Pancreas (tissue), 10 donors: ENCODE measurements around the gene TCERG1L. TPM values are rescaled to one million over a fixed set of nuclear protein-coding genes. Genes with fewer than 3 reads are reported as not detected.

ENCODE experiments used
- ATAC-seq, 4 donors: fragments of 200-7000 bp; cut with Tn5 transposase; one replicate each; pipeline versions ENCODE4 v1.8.0 to v1.9.1; 2020; ENCODE audit warnings: mild to moderate bottlenecking in 4 of 4, moderate library complexity in 4 of 4
- DNase-seq, 6 donors: peaks; one replicate each; pipeline ENCODE4 v3.0.0-alpha.2; 2020
- FAIRE-seq: peaks from 2 replicates; lab custom pipeline; 2012; peaks lifted over from hg19 to GRCh38; lab: Jason Lieb, UNC
- H3K27ac ChIP-seq, 4 donors: fragments of 200-600 bp; sonication (generic); 1 replicate in 3 of 4; 2 replicates in 1 of 4; pipeline versions ENCODE4 v1.5.0 to v1.8.0; 2020
- H3K27me3 ChIP-seq, 4 donors: fragments of 200-600 bp; one replicate each; pipeline ENCODE4 v1.8.0; 2021
- H3K36me3 ChIP-seq, 3 donors: fragments of 200-600 bp; sonication (generic) in 1 of 3; one replicate each; pipeline versions ENCODE4 v1.5.0 to v1.8.0; 2020 to 2021
- H3K4me1 ChIP-seq, 3 donors: fragments of 200-600 bp; one replicate each; pipeline ENCODE4 v1.8.0; 2021
- H3K4me3 ChIP-seq, 4 donors: fragments of 200-600 bp; sonication (generic) in 2 of 4; one replicate each; pipeline versions ENCODE4 v1.5.0 to v1.8.0; 2020 to 2021
- H3K9me3 ChIP-seq, 4 donors: fragments of 200-600 bp; one replicate each; pipeline ENCODE4 v1.8.0; 2021
- CTCF ChIP-seq, 4 donors: fragments of 200-600 bp; sonication (generic) in 3 of 4; IDR thresholded peaks; one replicate each; pipeline versions ENCODE4 v1.5.0 to v1.8.0; 2021; ENCODE audit warnings: antibody characterized with exemption in 4 of 4
- WGBS, 2 donors: extraction: QIAGEN DNeasy Blood & Tissue Kit; methylation state at CpG; one replicate each; pipeline ENCODE4 v1.1.7; 2013; 5-methylcytosine and 5-hydroxymethylcytosine counted together
- intact Hi-C, 3 donors: fragments of 100-400 bp; cut with DNase I; formaldehyde crosslinking; loops; one replicate each; pipeline versions ENCODE4 v1.11.1 to v1.14.2; 2022
- polyA plus RNA-seq, 2 donors: library from polyadenylated mRNA; stranded (reverse); fragments of 200-250 nt; gene quantifications; one replicate each; pipeline ENCODE4 v1.2.3, GENCODE V29; 2013
- total RNA-seq, 6 donors: library from RNA; stranded (reverse); fragmentation: NEBNext Ultra II Directional in 4 of 6; extraction: Animal tissue kit (Norgen Biotek cat#: 25700) in 4 of 6; gene quantifications; one replicate each; pipeline versions ENCODE4 v1.2.1 to v1.2.4, GENCODE V29; 2021 to 2023
- donor health status: healthy with polysubstance abuse.
- donor health status: DM: no; HTN: no; CAD: no; lungs with moderate emphysema.
- donor health status: DM: no; HTN: no; CAD: no.
- donor health status: control.
- donor health status: control.
- donor health status: Bipolar disorder and iron deficiency.
- donor health status: DM: yes; HTN: yes; CAD: no.
- donor health status: DM: no; HTN: no; CAD: no.
- donor health status: DM: no; HTN: no; CAD: no.
- donor health status: DM: yes; HTN: yes; CAD: no.

TCERG1L gene
- total and polyA plus RNA-seq, 8 donors, result 0.09 to 1.9 (median 0.40) TPM

- H3K36me3 ChIP-seq, result no peaks in the 10 kb centered on the region
- TF ChIP-seq CTCF (IDR thresholded peaks at IDR 0.05), result no peak
- intact Hi-C loops, result no loop called here
- DNase-seq (peak in 1 of 6 donors; percentile 11), FAIRE-seq (no peak), ATAC-seq (no peak)
- H3K4me1 ChIP-seq, result no peaks in the 10 kb centered on the region
- WGBS, 2 donors, result 67 to 72% methylated on average over 25 of the region's 25 CpGs
- H3K27ac ChIP-seq, result no peak overlapping the region
- H3K9me3 ChIP-seq, result no peaks in the 10 kb centered on the region
- no peak overlapping the region for H3K4me3 ChIP-seq
- H3K27me3 ChIP-seq, result no peaks in the 10 kb centered on the region
Observed at GRCh38 chr10:131131726-131132591, 179.6 kb downstream of the TCERG1L start.

GRCh38 chr10:131130025-131130424, 181.5 kb downstream of the TCERG1L start:
- intact Hi-C loops, result no loop called here
- Histone ChIP-seq H3K27ac (no peak overlapping the region), H3K4me3 (no peak overlapping the region), H3K9me3 (no peaks in the 10 kb centered on the region), H3K36me3 (no peaks in the 10 kb centered on the region), H3K4me1 (no peaks in the 10 kb centered on the region), H3K27me3 (no peaks in the 10 kb centered on the region)
- FAIRE-seq (no peak), DNase-seq (no peak), ATAC-seq (no peak)
- 85 to 87% methylated on average over 7 of the region's 7 CpGs for WGBS, 2 donors
- no peak for TF ChIP-seq CTCF (IDR thresholded peaks at IDR 0.05)

- H3K4me3 ChIP-seq, result no peak overlapping the region
- no peak for ATAC-seq
- WGBS, 2 donors, result 60 to 66% methylated on average over 6 of the region's 6 CpGs
- H3K4me1 ChIP-seq, result no peaks in the 10 kb centered on the region
- no peak overlapping the region for H3K27ac ChIP-seq
- no peaks in the 10 kb centered on the region for H3K9me3 ChIP-seq
- no peak for DNase-seq
- intact Hi-C loops, result no loop called here
- H3K36me3 ChIP-seq, result no peaks in the 10 kb centered on the region
- TF ChIP-seq CTCF (IDR thresholded peaks at IDR 0.05), result no peak
- FAIRE-seq, result no peak
- H3K27me3 ChIP-seq, result no peaks in the 10 kb centered on the region
Observed at GRCh38 chr10:131129544-131129943, 182.0 kb downstream of the TCERG1L start.

GRCh38 chr10:131128731-131129130, 182.8 kb downstream of the TCERG1L start:
- DNase-seq (peak in 1 of 6 donors; percentile 3), ATAC-seq (no peak), FAIRE-seq (no peak)
- intact Hi-C loops, result no loop called here
- WGBS, 2 donors, result 66 to 75% methylated on average over 8 of the region's 8 CpGs
- Histone ChIP-seq H3K9me3 (no peaks in the 10 kb centered on the region), H3K27ac (no peak overlapping the region), H3K4me1 (no peaks in the 10 kb centered on the region), H3K36me3 (no peaks in the 10 kb centered on the region), H3K4me3 (no peak overlapping the region), H3K27me3 (no peaks in the 10 kb centered on the region)
- no peak for TF ChIP-seq CTCF (IDR thresholded peaks at IDR 0.05)

- Histone ChIP-seq H3K9me3 (no peaks in the 10 kb centered on the region), H3K4me1 (no peaks in the 10 kb centered on the region), H3K4me3 (no peak overlapping the region), H3K27me3 (no peaks in the 10 kb centered on the region), H3K27ac (no peak overlapping the region), H3K36me3 (no peaks in the 10 kb centered on the region)
- DNase-seq, result peak in 1 of 6 donors; percentile 55
- TF ChIP-seq CTCF (IDR thresholded peaks at IDR 0.05), result no peak
- intact Hi-C loops, result no loop called here
- no peak for FAIRE-seq
- no peak for ATAC-seq
- WGBS, 2 donors, result 65 to 78% methylated on average over 8 of the region's 8 CpGs
Observed at GRCh38 chr10:131127610-131128009, 183.9 kb downstream of the TCERG1L start.
